B cell (primary cell): ENCODE measurements around the gene CRB1. TPM values are rescaled to one million over a fixed set of nuclear protein-coding genes. Genes with fewer than 3 reads are reported as not detected.

Source experiments
- ATAC-seq: fragments of 200-7000 bp; cut with Tn5 transposase; one replicate; pipeline ENCODE4 v1.10.0; 2021; ENCODE audit warnings: low read depth, mild to moderate bottlenecking, moderate number of reproducible peaks, moderate library complexity
- CTCF ChIA-PET: fragments of 350-600 bp; sonication (Branson Sonifier 250); formaldehyde crosslinking; loops from one replicate; lab custom pipeline; 2021; ENCODE audit warnings: antibody characterized with exemption, inconsistent platforms; lab: Charles Lee
- POLR2A ChIA-PET: fragments of 350-600 bp; sonication (Branson Sonifier 250); formaldehyde crosslinking; loops from one replicate; lab custom pipeline; 2021; ENCODE audit warnings: antibody characterized with exemption; lab: Charles Lee
- DNase-seq: peaks from one replicate; pipeline ENCODE4 v3.0.0; 2013
- H2AFZ ChIP-seq: 2 replicates; pipeline ENCODE4 v1.6.1; 2012; ENCODE audit warnings: mild to moderate bottlenecking, low read depth, low read length; ENCODE audit not compliant: insufficient read depth, poor library complexity, severe bottlenecking
- H3K27ac ChIP-seq, 2 donors: 1 replicate in 1 of 2; 2 replicates in 1 of 2; pipeline ENCODE4 v1.5.1; 2012 to 2013; ENCODE audit warnings: low read length in 2 of 2, mild to moderate bottlenecking in 2 of 2, moderate library complexity in 1 of 2
- H3K27me3 ChIP-seq, 4 experiments: fragments of 200-600 bp in 1 of 4; sonication (generic) in 1 of 4; replicated peaks in 1 of 4; 1 replicate in 2 of 4; 2 replicates in 2 of 4; pipeline versions ENCODE4 v1.6.1 to v1.7.0; 2013 to 2016; ENCODE audit warnings: low read length in 3 of 4, mild to moderate bottlenecking in 2 of 4, mixed read lengths in 1 of 4, moderate library complexity in 1 of 4; ENCODE audit not compliant: insufficient read depth in 4 of 4, control insufficient read depth in 3 of 4; ENCODE audit errors: control extremely low read depth in 1 of 4
- H3K36me3 ChIP-seq, 2 experiments: replicated peaks in 1 of 2; 1 replicate in 1 of 2; 2 replicates in 1 of 2; pipeline versions ENCODE4 v1.6.1 to v1.7.1; 2013; ENCODE audit warnings: low read length in 1 of 2; ENCODE audit not compliant: insufficient read depth in 2 of 2, control insufficient read depth in 1 of 2; ENCODE audit errors: control extremely low read depth in 1 of 2, extremely low read depth in 1 of 2
- H3K4me1 ChIP-seq, 2 donors: fragments of 200-600 bp in 1 of 2; sonication (generic) in 1 of 2; 1 replicate in 1 of 2; 2 replicates in 1 of 2; pipeline versions ENCODE4 v1.5.1 to v1.6.1; 2013 to 2017; ENCODE audit warnings: low read length in 2 of 2; ENCODE audit not compliant: control insufficient read depth in 2 of 2, insufficient read depth in 2 of 2
- H3K4me2 ChIP-seq: replicated peaks from 2 replicates; pipeline ENCODE3; 2012; ENCODE audit warnings: mild to moderate bottlenecking, low read depth, low read length; ENCODE audit not compliant: poor library complexity, severe bottlenecking
- H3K4me3 ChIP-seq, 5 experiments: fragments of 200-600 bp in 1 of 5; sonication (generic) in 1 of 5; 1 replicate in 3 of 5; 2 replicates in 2 of 5; pipeline versions ENCODE4 v1.5.1 to v1.7.0; 2011 to 2016; ENCODE audit warnings: low read length in 4 of 5, mild to moderate bottlenecking in 4 of 5, low read depth in 2 of 5, control low read depth in 1 of 5, moderate library complexity in 1 of 5; ENCODE audit not compliant: insufficient read depth in 1 of 5; ENCODE audit errors: control extremely low read depth in 1 of 5, extremely low read depth in 1 of 5
- H3K79me2 ChIP-seq: fragments of 200-600 bp; sonication (generic); one replicate; pipeline ENCODE4 v1.6.0; 2016; ENCODE audit warnings: low read length; ENCODE audit not compliant: control insufficient read depth, insufficient read depth
- H3K9ac ChIP-seq: fragments of 200-600 bp; sonication (generic); 2 replicates; pipeline ENCODE4 v1.6.1; 2017; ENCODE audit warnings: mild to moderate bottlenecking, low read length, moderate library complexity
- H3K9me3 ChIP-seq, 3 donors: one replicate each; pipeline versions ENCODE4 v1.6.1 to v1.7.1; 2013; ENCODE audit warnings: low read length in 2 of 3; ENCODE audit not compliant: control insufficient read depth in 2 of 3, insufficient read depth in 1 of 3; ENCODE audit errors: control extremely low read depth in 1 of 3
- H4K20me1 ChIP-seq: 2 replicates; pipeline ENCODE4 v1.6.0; 2012; ENCODE audit warnings: mild to moderate bottlenecking, low read length; ENCODE audit not compliant: insufficient read depth, control insufficient read depth, poor library complexity, severe bottlenecking
- H3K27ac Mint-ChIP-seq: one replicate; pipeline ENCODE4 v1.8.0; 2021; ENCODE audit warnings: mixed read lengths
- H3K27me3 Mint-ChIP-seq: one replicate; pipeline ENCODE4 v1.8.0; 2021; ENCODE audit warnings: mixed read lengths
- H3K4me1 Mint-ChIP-seq: one replicate; pipeline ENCODE4 v1.8.0; 2021; ENCODE audit warnings: mixed read lengths
- H3K4me3 Mint-ChIP-seq: one replicate; pipeline ENCODE4 v1.8.0; 2021; ENCODE audit warnings: mixed read lengths
- H3K9me3 Mint-ChIP-seq: one replicate; pipeline ENCODE4 v1.8.0; 2022; ENCODE audit warnings: mixed read lengths; ENCODE audit not compliant: insufficient read depth
- CTCF ChIP-seq: fragments of 200-600 bp; IDR thresholded peaks from one replicate; pipeline ENCODE4 v1.8.0; 2022; ENCODE audit warnings: antibody characterized with exemption, mild to moderate bottlenecking
- EZH2 ChIP-seq: IDR thresholded peaks from 2 replicates; pipeline ENCODE4 v1.6.1; 2012; ENCODE audit warnings: borderline replicate concordance, low read depth, mild to moderate bottlenecking, moderate library complexity, low read length; ENCODE audit not compliant: insufficient read depth, poor library complexity, severe bottlenecking
- WGBS: methylation state at CpG from one replicate; pipeline ENCODE4 v1.1.5; 2013; ENCODE audit warnings: missing lambda C conversion rate; ENCODE audit not compliant: insufficient coverage; 5-methylcytosine and 5-hydroxymethylcytosine counted together
- intact Hi-C: fragments of 100-400 bp; cut with micrococcal nuclease; formaldehyde crosslinking; loops from one replicate; pipeline ENCODE4 v1.10.0; 2022
- polyA plus RNA-seq: library from polyadenylated mRNA; depleted of rRNA; stranded (reverse); fragments of >200 nt; gene quantifications from 2 replicates; pipeline ENCODE4 v1.2.3, GENCODE V29; 2012
- total RNA-seq, 2 donors: library from RNA; stranded (reverse); fragments of 120-200 nt in 1 of 2; gene quantifications; 1 replicate in 1 of 2; 2 replicates in 1 of 2; pipeline versions ENCODE4 v1.2.3 to v1.2.4, GENCODE V29; 2013 to 2022

The CRB1 gene
- total and polyA plus RNA-seq, 2 donors (not counting 1 experiment from before 2014, with no cell fraction given), result 0.15 TPM; not detected in 1

- DNase-seq (no peak), ATAC-seq (no peak)
- Mint-ChIP-seq H3K27ac (no peak overlapping the region), H3K9me3 (no peaks in the 10 kb centered on the region), H3K27me3 (no peaks in the 10 kb centered on the region), H3K4me3 (no peak overlapping the region), H3K4me1 (no peaks in the 10 kb centered on the region)
- no peak overlapping the region for H2AFZ ChIP-seq
- no peaks in the 10 kb centered on the region for H4K20me1 ChIP-seq
- ChIA-PET POLR2A (no interaction called here), CTCF (interaction anchor here (0.7 kb wide), 1 partner anchor 554 kb away, joined by 3 read pairs; no protein-coding TSS in a partner anchor)
- no peak overlapping the region for H3K4me2 ChIP-seq
- H3K27ac ChIP-seq, result no peak overlapping the region
- no peaks in the 10 kb centered on the region for H3K27me3 ChIP-seq
- no peaks in the 10 kb centered on the region for H3K9me3 ChIP-seq
- H3K9ac ChIP-seq, result no peak overlapping the region
- intact Hi-C loops, result no loop called here
- no peaks in the 10 kb centered on the region for H3K4me1 ChIP-seq
- no peaks in the 10 kb centered on the region for H3K79me2 ChIP-seq
- no peaks in the 10 kb centered on the region for H3K36me3 ChIP-seq
- H3K4me3 ChIP-seq, result no peak overlapping the region
- WGBS, result 83% methylated on average over 8 of the region's 10 CpGs
- no peak for TF ChIP-seq CTCF
- TF ChIP-seq EZH2, result no peak
Observed at GRCh38 chr1:197496722-197497121, 228.7 kb downstream of the CRB1 start.

- POLR2A ChIA-PET, result no interaction called here
- H3K27me3 Mint-ChIP-seq, result no peaks in the 10 kb centered on the region
Observed at GRCh38 chr1:197510691-197511378, 242.8 kb downstream of the CRB1 start.

More at GRCh38 chr1:197510691-197511378, 242.8 kb downstream of the CRB1 start:
- no peaks in the 10 kb centered on the region for H4K20me1 ChIP-seq
- intact Hi-C loops, result no loop called here
- CTCF ChIA-PET, result interaction anchor here (0.9 to 1.5 kb wide), 2 partner anchors 16 to 26 kb away, joined by 4 to 6 read pairs; no protein-coding TSS in a partner anchor
- no peak overlapping the region for H3K27ac Mint-ChIP-seq
- H3K4me3 Mint-ChIP-seq, result no peak overlapping the region
- DNase-seq (no peak), ATAC-seq (no peak)
- no peaks in the 10 kb centered on the region for H3K4me1 ChIP-seq
- no peaks in the 10 kb centered on the region for H3K79me2 ChIP-seq
- H3K36me3 ChIP-seq, result peaks cover 0 to 9% of the 10 kb centered on the region in 2 experiments
- H3K27me3 ChIP-seq, result no peaks in the 10 kb centered on the region
- no peak for TF ChIP-seq EZH2
- no peak for TF ChIP-seq CTCF
- H3K4me2 ChIP-seq, result no peak overlapping the region
- WGBS, result no CpG with 5 or more reads among the region's 4 CpGs
- H3K4me1 Mint-ChIP-seq, result no peaks in the 10 kb centered on the region
- no peaks in the 10 kb centered on the region for H3K9me3 ChIP-seq
- no peak overlapping the region for H3K27ac ChIP-seq
- H3K4me3 ChIP-seq, result no peak overlapping the region
- H3K9me3 Mint-ChIP-seq, result no peaks in the 10 kb centered on the region
- no peak overlapping the region for H2AFZ ChIP-seq
- H3K9ac ChIP-seq, result no peak overlapping the region
